HG02938 (cell line): ENCODE measurements around the gene HOXC9.

Experiments
- ATAC-seq: cut with Tn5 transposase; IDR thresholded peaks from one replicate; pipeline ENCODE4 v1.9.1; 2021; ENCODE audit warnings: mild to moderate bottlenecking, moderate library complexity; ENCODE audit not compliant: unreplicated experiment

The HOXC9 gene

DNA sequence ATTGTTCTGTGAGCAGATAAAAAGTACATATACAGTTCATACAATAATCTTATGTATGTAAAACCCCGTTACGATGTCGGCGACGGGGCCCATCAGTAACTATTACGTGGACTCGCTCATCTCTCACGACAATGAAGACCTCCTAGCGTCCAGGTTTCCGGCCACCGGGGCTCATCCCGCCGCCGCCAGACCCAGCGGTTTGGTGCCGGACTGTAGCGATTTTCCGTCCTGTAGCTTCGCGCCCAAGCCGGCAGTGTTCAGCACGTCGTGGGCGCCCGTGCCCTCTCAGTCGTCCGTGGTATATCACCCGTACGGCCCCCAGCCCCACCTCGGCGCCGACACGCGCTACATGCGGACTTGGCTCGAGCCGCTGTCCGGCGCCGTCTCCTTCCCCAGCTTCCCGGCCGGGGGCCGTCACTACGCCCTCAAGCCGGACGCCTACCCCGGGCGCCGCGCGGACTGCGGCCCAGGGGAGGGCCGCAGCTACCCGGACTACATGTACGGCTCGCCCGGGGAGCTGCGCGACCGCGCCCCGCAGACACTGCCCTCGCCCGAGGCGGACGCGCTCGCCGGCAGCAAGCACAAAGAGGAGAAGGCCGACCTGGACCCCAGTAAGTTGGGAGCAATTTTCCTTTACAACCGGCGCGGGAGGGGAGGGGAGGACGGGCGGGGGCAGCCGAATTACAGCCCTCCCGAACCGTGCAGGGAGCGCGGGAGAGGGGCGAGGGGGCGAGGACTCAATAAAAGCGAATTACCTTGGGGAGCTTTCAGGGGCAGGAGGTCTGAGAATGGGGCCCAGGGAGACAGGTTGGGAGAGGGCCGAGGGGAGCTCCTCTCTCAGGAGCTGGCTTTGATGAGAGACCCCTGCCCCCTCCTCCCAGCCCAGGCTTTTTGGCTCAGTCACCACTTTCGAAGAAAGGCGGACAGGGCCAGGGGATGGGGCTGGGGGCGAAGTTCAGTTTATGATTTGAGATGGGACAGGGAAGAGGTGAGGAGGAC, at the start of gene HOXC9:
Gene HOXC9 (plus strand): TSS at position 46 of the 999 bp plus-strand sequence. CDS start 28 bp downstream, at position 74.
- ATAC-seq, result no peak

DNA sequence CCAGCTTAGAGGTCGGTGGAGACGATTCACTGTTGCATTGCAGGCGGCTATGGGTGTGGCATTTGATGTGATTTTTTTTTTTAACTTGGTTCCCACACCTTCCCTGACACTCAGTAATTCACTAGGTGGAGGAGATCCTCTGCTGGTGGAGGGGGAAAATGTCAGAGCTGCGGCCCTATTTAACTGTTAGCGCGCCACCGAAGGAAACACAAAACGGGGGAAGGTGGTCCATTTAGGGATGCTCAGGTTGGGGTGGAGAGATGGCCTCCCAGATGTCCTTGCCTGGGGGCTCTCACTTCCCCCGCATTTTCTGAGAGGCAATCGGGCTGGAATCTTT, 49.6 kb upstream of the HOXC9 start:
- ATAC-seq, result no peak

DNA sequence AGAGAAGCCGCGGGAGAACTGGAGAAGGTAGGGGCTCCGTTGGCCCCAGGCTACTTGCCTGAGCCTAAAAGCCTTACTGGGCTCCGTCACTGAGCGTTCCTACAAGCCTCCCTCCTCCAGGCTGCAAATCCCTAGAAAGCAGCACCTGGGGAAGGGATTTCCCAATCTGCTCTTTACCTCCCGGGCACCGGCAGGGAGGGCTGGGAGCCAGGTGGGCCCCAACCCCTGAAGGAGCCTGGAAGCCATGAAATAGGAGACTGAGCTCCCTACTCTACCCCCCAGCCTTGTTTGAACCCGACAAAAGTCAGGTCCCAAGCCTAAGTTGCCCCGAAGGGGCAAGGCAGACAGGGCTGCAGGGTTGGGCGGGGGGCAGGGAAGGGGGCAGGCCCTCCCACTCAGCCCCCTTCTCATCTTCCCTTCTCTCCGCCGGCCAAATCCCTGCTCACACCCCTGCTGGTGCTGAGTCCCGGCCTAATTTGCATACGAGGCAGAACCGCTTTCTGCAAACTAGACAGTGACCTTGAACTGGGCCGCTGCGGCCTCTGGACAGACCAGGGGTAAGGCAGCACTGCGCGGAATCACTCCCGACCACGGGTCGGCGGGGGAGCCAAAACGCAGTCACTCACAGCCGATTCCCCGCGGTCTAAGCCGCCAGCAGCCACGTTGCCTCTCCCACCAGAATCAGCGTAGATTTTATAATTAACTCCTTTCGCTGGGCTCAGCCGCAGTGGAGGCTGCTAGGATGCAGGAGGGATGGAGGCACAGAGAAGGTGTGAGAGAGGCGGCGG, 49.0 kb upstream of the HOXC9 start:
- no peak for ATAC-seq

DNA sequence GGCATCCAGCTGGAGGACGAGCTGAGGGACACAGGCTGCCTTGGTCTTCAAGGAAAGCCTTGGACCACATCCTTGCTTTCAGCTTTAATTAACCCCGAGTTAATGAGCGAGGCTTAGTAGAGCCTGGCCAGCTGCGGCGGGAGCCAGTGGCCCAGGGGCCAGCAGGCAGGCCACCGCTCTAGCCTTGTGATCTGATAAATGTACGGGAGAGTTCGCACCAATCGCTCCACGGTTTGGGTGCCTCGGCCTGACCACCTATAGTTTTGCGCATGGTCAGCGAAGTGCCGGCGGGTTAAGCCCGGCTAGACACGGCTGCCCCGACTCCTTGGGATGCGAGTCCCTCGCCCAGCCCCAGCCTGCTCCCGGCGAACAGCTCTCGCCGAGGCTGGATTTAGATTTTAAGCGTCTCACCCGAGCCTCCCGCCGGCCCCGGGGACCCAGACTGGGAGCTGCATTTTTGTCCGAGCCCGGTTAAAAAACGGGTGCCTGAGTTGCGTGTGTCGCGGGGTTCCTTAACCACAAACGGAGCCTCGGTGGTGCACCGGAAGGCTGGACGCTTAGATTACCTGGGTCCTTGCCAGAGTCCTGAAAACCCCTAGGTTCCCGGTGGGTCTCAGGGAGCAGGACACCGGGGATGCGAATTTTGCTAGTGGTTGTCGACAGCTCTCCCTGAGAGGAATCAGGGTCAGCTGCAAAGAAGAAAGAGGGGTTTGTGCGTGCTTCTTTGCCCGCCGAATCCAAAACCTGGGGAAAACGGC, 48.2 kb upstream of the HOXC9 start:
- ATAC-seq, result no peak

DNA sequence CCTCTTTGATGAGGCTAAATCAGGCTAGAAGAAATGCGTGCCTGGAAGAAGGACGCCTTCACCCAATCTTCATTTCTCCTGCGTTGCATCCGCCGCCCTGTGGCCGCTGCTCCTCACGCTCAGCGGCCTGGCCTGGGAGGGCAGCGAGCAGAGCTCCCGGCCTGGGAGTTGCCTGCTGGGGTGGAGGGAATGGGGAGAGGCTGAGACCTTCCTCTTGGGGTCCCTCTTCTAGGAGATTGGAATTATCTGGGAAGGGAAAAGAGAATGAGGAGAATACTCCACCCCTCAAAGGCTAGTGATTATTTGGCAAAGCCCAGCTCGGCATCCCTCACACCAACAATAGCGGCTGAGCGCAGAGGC, 47.6 kb upstream of the HOXC9 start:
- ATAC-seq, result no peak

DNA sequence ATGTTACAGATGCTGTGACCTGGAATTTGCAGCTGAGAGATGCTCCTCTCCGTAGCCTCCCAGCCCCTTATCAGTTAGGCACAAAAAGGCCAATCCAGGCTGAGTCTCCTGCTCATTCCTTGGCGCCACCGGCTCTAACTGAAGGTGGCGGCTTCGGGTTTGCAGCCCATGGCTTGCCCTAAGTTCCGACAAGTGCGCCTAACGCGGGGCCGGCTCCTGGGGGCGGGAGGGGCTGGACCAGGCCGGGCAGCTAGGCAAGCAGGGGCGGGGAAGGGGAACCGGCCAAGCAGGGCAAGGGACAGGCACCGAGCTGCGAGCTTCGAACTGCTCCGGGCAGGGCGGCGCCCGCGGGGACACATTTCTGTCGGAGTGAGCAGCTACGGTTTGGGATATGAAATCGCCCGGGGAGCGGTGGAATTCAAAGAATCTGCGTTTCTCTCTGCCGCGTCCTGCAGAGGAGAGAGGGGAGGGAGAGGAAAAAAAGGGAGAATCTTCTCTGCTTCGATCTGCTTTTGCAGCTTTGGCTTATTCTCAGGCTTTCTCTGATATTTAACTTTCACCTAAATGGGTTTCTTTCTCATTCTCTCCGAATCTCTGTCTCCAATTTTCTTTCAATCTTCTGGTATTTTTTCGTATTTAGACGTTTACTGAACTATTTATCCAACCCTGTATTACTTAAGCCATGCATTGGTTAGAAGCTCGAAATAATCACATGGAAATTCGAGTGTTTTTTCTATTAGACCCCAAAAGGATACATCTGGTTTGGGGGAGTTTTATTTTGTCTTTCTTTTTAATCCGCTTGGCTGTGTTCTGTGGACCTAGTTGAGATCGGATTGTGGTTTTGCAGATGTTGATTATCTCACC, 46.9 kb upstream of the HOXC9 start:
- no peak for ATAC-seq

DNA sequence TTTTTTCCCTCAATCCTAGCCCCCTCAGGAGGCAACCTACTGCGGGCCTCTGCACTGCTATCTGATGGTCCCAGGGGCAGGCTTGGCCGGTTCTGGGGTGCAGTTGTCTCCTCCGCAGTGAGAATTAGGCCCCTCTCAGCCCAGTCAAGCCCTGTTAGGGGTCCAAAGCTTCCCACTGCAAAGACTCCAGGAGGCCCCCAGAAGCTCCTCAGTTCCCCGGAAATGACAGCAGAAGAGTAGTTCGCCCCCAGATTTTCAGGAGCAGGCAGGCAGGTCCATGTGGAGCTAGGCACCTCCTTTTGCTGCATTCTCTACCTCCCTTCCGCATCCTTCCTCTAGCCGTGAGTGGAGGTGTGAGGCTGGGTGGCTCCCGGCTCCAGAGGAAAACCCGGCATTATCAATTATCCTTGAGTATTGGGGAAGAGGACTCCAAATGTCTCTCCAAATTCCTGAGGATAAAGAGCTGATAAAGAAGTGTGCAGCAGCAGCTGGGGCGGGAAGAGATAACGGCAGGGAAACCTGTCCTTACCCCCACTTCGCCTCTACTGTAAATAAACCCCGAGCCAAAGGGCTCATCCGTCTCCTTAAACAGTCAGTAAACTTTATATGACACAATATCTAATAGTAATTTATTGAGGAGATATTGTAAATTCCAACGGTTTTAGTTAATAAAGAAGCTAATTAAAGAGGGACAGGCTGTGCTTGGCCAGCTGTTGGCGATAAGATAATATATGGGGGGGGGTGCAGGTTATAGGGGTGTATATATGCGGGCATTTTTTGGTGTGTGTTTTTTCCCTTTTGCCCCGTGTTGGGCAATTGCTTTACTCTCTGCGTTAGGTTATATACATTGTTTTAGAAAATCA, 45.9 kb upstream of the HOXC9 start:
- ATAC-seq, result no peak

DNA sequence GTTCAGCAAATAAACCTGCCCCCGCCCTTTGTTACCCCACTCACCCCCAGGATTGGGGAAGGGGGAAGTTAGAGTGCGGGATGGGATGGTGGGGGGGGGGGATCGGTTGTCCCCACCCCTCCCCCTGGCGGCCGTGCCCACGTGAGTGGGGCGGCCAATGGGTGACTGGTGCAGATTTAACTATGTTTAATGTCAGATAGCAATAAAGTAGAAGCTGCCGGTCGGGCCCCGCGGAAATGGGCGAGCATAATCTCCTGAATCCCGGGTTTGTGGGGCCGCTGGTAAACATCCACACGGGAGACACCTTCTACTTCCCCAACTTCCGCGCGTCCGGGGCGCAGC, 45.3 kb upstream of the HOXC9 start, which contains the start of gene HOXC12:
Gene HOXC12 (plus strand): TSS at position 210 of the 342 bp plus-strand sequence. CDS start 27 bp downstream, at position 237.
- ATAC-seq, result no peak

DNA sequence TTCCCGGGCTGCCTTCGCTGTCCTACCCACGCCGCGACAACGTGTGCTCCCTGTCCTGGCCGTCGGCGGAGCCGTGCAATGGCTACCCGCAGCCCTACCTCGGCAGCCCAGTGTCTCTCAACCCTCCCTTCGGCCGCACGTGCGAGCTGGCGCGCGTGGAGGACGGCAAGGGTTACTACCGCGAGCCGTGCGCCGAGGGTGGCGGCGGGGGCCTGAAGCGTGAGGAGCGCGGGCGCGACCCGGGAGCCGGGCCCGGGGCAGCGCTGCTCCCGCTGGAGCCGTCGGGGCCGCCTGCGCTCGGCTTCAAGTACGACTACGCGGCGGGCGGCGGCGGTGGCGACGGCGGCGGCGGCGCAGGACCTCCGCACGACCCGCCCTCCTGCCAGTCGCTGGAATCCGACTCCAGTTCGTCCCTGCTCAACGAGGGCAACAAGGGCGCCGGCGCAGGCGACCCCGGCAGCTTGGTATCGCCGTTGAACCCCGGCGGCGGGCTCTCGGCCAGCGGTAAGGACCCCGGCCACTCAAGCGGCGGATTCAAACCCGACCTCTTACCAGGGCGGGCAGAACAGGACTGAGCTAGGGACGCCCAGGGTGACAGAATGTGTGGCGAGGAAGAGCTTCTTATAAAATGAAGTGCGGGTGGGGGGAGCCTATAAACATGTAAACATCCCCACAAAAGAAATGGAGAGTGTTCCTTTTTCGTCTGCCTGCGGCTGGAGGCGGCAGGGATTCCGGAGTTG, 44.8 kb upstream of the HOXC9 start:
- ATAC-seq, result no peak

DNA sequence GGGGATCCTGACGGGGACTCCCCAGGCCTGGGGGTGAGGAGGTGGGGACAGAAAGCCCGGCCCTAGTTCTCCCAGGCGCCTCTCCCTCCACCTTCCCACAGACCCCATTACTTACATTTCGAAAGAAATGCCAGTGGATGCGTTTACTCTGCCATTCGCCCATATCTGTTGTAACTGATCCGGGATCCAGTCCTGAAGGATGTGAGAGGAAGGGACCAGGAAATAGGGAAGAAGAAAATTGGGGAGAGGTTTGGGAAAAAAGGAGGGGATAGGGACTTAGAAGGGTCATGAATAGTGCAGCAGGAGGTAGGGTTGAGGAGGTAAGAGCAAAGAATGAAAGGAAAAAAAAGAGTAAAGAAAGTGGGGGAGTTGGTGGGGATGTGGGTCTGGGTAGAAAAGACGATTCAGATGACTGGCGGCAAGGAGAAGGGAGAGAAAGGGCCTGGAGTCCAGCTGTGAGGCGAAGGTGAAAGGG, 44.1 kb upstream of the HOXC9 start:
- ATAC-seq, result no peak

DNA sequence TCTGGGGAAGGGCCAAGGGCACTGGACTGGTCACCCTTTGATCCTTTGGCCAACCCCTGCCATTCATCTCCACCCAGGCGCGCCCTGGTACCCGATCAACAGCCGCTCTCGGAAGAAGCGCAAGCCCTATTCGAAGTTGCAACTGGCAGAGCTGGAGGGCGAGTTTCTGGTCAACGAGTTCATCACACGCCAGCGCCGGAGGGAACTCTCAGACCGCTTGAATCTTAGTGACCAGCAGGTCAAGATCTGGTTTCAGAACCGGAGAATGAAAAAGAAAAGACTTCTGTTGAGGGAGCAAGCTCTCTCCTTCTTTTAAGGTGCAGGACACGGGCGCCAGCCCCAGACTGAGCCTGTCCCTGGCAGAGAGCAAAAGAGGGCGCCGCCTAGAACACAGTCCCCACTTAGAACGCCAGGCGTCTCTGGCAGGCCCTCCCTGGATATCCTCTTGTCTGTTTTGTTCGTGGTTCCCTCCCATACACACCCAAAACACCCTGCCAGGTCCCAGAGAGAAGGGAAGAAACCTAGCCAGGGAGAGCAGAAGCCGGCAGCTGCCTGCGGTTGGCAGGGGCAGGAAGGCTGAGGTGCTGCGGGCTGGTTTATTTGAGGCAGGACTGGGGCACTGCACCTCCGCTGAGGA, 43.6 kb upstream of the HOXC9 start:
- ATAC-seq, result no peak

DNA sequence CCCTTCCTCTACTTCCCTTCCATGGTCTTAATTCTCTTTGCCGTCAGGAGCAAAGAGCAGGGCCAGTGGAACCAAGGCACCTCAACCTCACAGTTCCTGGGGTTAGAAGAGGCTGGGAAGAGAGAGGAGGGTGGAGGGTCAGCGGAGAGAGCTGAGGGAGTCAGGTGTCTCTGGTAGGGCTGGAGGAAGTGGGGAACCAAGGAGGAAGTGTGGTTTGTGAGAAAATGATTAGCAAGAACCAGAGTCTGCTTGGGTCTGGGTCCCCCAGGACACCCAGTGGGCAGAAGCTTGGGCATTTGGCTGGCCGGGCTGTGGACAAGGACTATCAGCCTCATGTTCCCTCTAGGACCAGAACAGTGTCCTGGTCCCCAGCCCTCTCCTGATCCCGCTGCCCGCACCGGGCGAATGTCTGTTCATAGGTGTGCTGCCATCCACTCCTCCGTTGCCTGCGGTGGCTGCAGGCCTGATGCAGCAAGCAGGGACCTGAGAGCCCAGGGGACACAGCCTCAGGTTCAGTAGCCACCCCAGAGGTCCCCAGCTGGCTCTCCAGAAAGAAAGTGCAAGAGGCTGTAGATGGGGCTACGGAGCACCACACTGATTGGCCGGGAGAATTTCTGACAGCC, 42.9 kb upstream of the HOXC9 start:
- ATAC-seq, result no peak

DNA sequence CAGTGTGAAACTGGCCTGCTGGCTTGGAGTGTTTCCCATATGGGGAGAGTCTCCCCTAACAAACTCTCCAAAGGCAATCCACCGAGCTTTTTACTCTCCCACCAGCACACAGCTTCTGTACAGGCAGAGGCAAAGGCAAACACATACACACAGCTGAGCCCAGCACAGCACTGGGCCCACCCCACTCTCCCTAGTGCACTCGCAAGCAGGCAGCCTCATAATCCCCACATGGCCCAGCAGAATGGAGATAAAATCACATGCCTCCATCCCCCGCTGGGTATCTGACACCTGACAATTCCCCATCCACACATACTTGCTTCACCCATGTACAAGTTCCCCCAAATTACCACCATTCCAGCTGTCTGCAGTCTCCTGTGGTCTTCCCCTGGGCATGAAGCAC, 41.8 kb upstream of the HOXC9 start:
- ATAC-seq, result no peak

DNA sequence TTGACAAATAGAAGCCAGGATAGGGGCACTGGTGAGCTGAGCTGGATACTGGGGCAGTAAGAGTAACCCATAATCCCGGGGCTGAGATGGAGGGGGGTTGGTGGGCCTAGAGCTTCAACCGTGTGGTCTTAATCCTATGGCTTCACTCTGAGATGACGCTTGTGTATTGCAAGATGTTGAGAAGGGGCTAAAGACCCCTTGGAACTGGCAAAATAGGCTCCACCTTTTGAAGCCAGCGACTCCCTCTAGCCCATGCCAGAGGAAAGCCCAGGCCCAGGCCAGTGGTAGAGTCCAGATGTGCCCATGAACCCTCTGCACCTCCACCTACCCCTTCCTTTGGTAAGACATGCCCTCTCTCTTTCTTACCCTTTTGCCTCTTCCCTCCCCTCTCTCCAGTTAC, 40.6 kb upstream of the HOXC9 start:
- no peak for ATAC-seq

DNA sequence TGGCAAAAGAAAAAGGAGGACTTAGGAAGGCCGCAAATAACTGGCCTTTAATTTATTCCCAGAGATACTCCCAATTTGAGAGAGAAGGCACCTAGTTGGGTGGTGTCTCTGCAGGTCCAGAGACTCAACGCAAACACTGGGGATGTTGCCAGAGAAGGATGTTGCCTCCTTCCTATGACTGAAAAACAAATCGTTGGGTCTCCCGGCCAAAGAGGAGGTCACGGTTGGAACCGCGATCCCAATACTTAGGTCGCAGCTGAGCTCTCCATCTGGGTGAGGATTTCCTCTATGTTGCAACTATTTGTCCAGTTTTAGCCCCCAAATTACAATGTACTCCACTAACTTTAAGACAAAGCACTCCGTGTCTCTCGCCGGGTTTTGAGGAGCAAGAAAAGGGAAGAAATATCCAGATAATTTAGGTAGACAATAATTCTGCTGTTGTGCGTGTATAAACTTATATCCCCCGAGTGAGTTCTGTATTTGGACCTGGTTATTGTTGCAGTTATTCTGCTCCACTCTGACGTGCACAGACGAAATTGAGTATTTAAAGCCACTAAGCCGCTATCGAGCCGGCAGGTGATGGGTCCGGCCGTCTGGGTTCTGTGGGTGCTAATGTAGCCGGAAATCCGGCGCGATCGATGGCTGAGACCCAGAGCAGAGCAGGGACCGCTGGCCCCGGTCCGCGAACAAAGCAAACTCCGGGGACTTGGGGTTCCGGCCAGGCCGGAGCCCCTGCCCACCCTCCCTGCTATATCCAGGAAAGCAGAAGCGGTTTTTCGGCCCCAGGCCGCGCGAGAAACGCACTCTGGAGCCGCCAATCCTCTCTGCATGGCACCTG, 39.6 kb upstream of the HOXC9 start:
- no peak for ATAC-seq

DNA sequence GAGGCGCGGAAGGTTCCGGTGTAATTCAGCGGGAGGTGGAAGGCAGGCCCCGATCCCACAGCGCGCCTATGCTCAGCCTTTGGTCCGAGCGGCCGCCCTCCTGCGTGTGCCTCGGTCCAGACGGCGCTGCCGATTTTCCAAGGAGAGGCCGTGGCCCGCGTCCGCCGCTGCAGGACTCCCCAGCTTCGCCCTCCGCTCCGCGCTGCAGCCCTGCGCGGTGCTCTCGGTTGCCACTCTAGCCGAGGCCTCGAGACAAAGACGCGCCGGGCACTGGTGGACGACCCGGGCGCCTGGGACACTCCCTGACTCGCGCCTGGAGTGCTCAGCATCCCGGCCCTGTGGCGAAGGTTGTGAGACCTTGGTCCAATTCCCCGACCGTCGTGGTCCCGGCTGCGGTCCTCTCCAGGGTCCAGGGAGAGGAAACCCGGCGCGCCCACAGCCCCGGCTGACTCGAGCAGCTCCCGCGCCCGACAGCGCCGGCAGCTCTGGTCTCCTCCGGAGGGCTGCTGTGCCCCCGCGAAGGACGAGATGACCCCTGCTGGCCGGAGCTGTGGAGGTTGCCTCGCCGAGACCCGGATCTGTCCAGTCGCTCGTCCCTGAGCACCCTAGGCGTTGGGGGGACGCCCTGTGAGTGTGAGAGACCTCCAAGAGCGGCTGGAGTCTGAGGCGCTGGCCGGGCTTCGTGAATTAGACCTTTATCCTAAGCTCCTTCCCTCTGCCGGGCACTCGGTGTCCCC, 38.8 kb upstream of the HOXC9 start:
- no peak for ATAC-seq
